Heart right ventricle (tissue), 16 donors: ENCODE data around the gene TMEM181. TPM values are rescaled to one million over a fixed set of nuclear protein-coding genes. Genes with fewer than 3 reads are reported as not detected.

Experiments used
- ATAC-seq, 8 donors: fragments of 200-7000 bp; cut with Tn5 transposase; one replicate each; pipeline ENCODE4 v1.9.1; 2020; ENCODE audit warnings: mild to moderate bottlenecking in 8 of 8, moderate library complexity in 8 of 8, moderate number of reproducible peaks in 1 of 8
- DNase-seq, 2 donors: peaks; one replicate each; pipeline ENCODE4 v3.0.0-alpha.2; 2020
- H3K27ac ChIP-seq, 10 donors: fragments of 200-600 bp; sonication (generic) in 2 of 10; one replicate each; pipeline versions ENCODE4 v1.5.0 to v1.8.0; 2020 to 2022; ENCODE audit warnings: mild to moderate bottlenecking in 3 of 10
- H3K27me3 ChIP-seq, 7 donors: fragments of 200-600 bp; one replicate each; pipeline ENCODE4 v1.8.0; 2021 to 2022; ENCODE audit warnings: mild to moderate bottlenecking in 2 of 7
- H3K36me3 ChIP-seq, 9 donors: fragments of 200-600 bp; sonication (generic) in 1 of 9; one replicate each; pipeline versions ENCODE4 v1.5.0 to v1.8.0; 2020 to 2022; ENCODE audit warnings: mild to moderate bottlenecking in 2 of 9
- H3K4me1 ChIP-seq, 9 donors: fragments of 200-600 bp; sonication (generic) in 1 of 9; one replicate each; pipeline versions ENCODE4 v1.5.0 to v1.8.0; 2020 to 2022; ENCODE audit warnings: mild to moderate bottlenecking in 4 of 9
- H3K4me3 ChIP-seq, 10 donors: fragments of 200-600 bp; sonication (generic) in 2 of 10; one replicate each; pipeline versions ENCODE4 v1.5.0 to v1.8.0; 2020 to 2022; ENCODE audit warnings: mild to moderate bottlenecking in 7 of 10, moderate library complexity in 2 of 10
- H3K9me3 ChIP-seq, 11 donors: fragments of 200-600 bp in 10 of 11; sonication (generic) in 2 of 11; one replicate each; pipeline versions ENCODE4 v1.5.0 to v1.8.0; 2013 to 2022; ENCODE audit warnings: mild to moderate bottlenecking in 2 of 11, control low read depth in 1 of 11, moderate library complexity in 1 of 11
- CTCF ChIP-seq, 9 donors: fragments of 200-600 bp; sonication (generic) in 2 of 9; IDR thresholded peaks; one replicate each; pipeline versions ENCODE4 v1.5.0 to v1.8.0; 2021 to 2022; ENCODE audit warnings: antibody characterized with exemption in 9 of 9, mild to moderate bottlenecking in 5 of 9, moderate library complexity in 1 of 9
- WGBS, 2 donors: extraction: QIAGEN DNeasy Blood & Tissue Kit; methylation state at CpG; one replicate each; pipeline ENCODE4 v1.1.7; 2013; ENCODE audit warnings: inconsistent platforms in 1 of 2; 5-methylcytosine and 5-hydroxymethylcytosine counted together
- intact Hi-C, 10 donors: fragments of 100-400 bp; cut with DNase I; formaldehyde crosslinking; loops; one replicate each; pipeline versions ENCODE4 v1.11.1 to v1.14.2; 2022
- long read RNA-seq, 3 donors: library from polyadenylated mRNA; unstranded; transcript quantifications; one replicate each; pipeline ENCODE4 v2.0.0, GENCODE V29; 2020 to 2021
- polyA plus RNA-seq, 2 donors: library from polyadenylated mRNA; stranded (reverse); fragments of 200-250 nt; gene quantifications; one replicate each; pipeline ENCODE4 v1.2.3, GENCODE V29; 2013
- total RNA-seq, 10 donors: library from RNA; stranded (reverse); fragmentation: NEBNext Ultra II Directional in 3 of 10; extraction: Animal tissue kit (Norgen Biotek cat#: 25700) in 3 of 10; gene quantifications; one replicate each; pipeline versions ENCODE4 v1.2.1 to v1.2.4, GENCODE V29; 2021 to 2023
- donor health status: Arrhythmogenic right ventricular cardiomyopathy.
- donor health status: ischemic (EF 13 %, LVEDD 7.1; RV severe dilation, severe dysfunction).
- donor health status: healthy with polysubstance abuse.
- donor health status: DM: no; HTN: yes; CAD: no.
- donor health status: DM: no; HTN: no; CAD: no.
- donor health status: ischemic (EF 25% LVEDD 6.9; RV normal size, moderate dysfunction).
- donor health status: ischemic (EF 25% LVEDD 5.7; RV mildly dilated, moderate dysfunction).
- donor health status: healthy.
- donor health status: DM: yes; HTN: yes; CAD: no.
- donor health status: Ischemic cardiomyopathy.
- donor health status: ischemic (EF 35%, LVEDD 5.7; RV mildly dilated, moderate dysfunction).
- donor health status: nonischemic (EF 11% LVEDD 7.7; RV severe dilation, severe dysfunction).
- donor health status: DM: yes; HTN: yes; CAD: no.
- donor health status: PGD.
- donor health status: ischemic (EF 29% LVEDD 5.4; RV normal size, mild dysfunction).
- donor health status: nonischemic (EF 23%, LVEDD 6.1; RV moderate dilation, normal function).

The TMEM181 gene
- total RNA-seq: 10 to 100 TPM in 4 of 10 donors, 1 to 10 TPM in 6; 7.3 to 13.4 (median 9.8) TPM
- polyA plus RNA-seq: 1 to 10 TPM; 5.9 to 8.9 TPM
- long read RNA-seq, donor 1, partial matches to known transcripts: 7 of 20 reads
- long read RNA-seq, donor 1, other reads (novel, unspliced or antisense): 13 of 20 reads
- long read RNA-seq, donor 2, full-length matches to known transcripts: 1 of 18 reads
- long read RNA-seq, donor 2, partial matches to known transcripts: 2 of 18 reads
- long read RNA-seq, donor 2, other reads (novel, unspliced or antisense): 15 of 18 reads
- long read RNA-seq, donor 3, full-length matches to known transcripts: 1 of 23 reads
- long read RNA-seq, donor 3, partial matches to known transcripts: 4 of 23 reads
- long read RNA-seq, donor 3, other reads (novel, unspliced or antisense): 18 of 23 reads

GRCh38 chr6:158559895-158560835, at the start of gene TMEM181:
TMEM181 (plus strand) TSS chr6:158560091; CDS start chr6:158560225, 134 bp downstream.
- Histone ChIP-seq H3K4me3 (peak within 1 kb of the TSS; percentile 68 to 100 (median 91)), H3K4me1 (peaks cover 9 to 51% (median 18%) of the 10 kb centered on the region in 9 donors), H3K36me3 (peaks cover 0 to 3% (median 0%) of the 10 kb centered on the region in 9 donors), H3K9me3 (no peaks in the 10 kb centered on the region), H3K27me3 (no peaks in the 10 kb centered on the region), H3K27ac (peak within 1 kb of the TSS; percentile 14 to 94 (median 90))
- TF ChIP-seq CTCF (IDR thresholded peaks at IDR 0.05): peak in 1 of 9 donors; percentile 14
- intact Hi-C loops: no loop called here
- ATAC-seq (peak; percentile 93 to 97 (median 94)), DNase-seq (peak; percentile 85 to 89)
- WGBS, 2 donors: 0 to 1% methylated on average over 102 to 120 of the region's 120 CpGs

GRCh38 chr6:158512809-158513208, 47.1 kb upstream of the TMEM181 start:
- peaks cover 0 to 9% (median 6%) of the 10 kb centered on the region in 9 donors for H3K4me1 ChIP-seq
- no peak for TF ChIP-seq CTCF (IDR thresholded peaks at IDR 0.05)
- intact Hi-C loops: loop anchor here in 3 of 10 donors (10.0 kb wide), 1 partner anchor 288 kb away; no protein-coding TSS in a partner anchor

GRCh38 chr6:158514176-158514575, 45.7 kb upstream of the TMEM181 start:
- ATAC-seq: no peak
- WGBS, 2 donors: 87 to 93% methylated on average over 4 of the region's 4 CpGs
- Histone ChIP-seq H3K27me3 (peaks cover 0 to 37% (median 27%) of the 10 kb centered on the region in 7 donors), H3K36me3 (peaks cover 0 to 9% (median 0%) of the 10 kb centered on the region in 9 donors), H3K4me1 (peaks cover 0 to 19% (median 13%) of the 10 kb centered on the region in 9 donors), H3K4me3 (no peak overlapping the region), H3K27ac (no peak overlapping the region), H3K9me3 (no peaks in the 10 kb centered on the region)
- TF ChIP-seq CTCF (IDR thresholded peaks at IDR 0.05): no peak
- no peak for DNase-seq
- intact Hi-C loops: loop anchor here in 3 of 10 donors (10.0 kb wide), 1 partner anchor 289 kb away; no protein-coding TSS in a partner anchor

More at GRCh38 chr6:158512809-158513208, 47.1 kb upstream of the TMEM181 start:
- no peak for ATAC-seq
- Histone ChIP-seq H3K27me3 (peaks cover 0 to 24% (median 17%) of the 10 kb centered on the region in 7 donors), H3K9me3 (no peaks in the 10 kb centered on the region), H3K4me3 (no peak overlapping the region), H3K36me3 (peaks cover 0 to 9% (median 0%) of the 10 kb centered on the region in 9 donors), H3K27ac (no peak overlapping the region)
- WGBS, 2 donors: 94 to 97% methylated on average over 4 of the region's 4 CpGs
- DNase-seq: no peak

GRCh38 chr6:158514991-158515390, 44.9 kb upstream of the TMEM181 start:
- 96% methylated on average over 8 of the region's 8 CpGs for WGBS, 2 donors
- DNase-seq (no peak), ATAC-seq (no peak)
- no peak overlapping the region for H3K27ac ChIP-seq
- H3K4me3 ChIP-seq: no peak overlapping the region
- H3K4me1 ChIP-seq: peaks cover 0 to 19% (median 13%) of the 10 kb centered on the region in 9 donors
- intact Hi-C loops: loop anchor here in 7 of 10 donors (5.0 to 10.0 kb wide), 2 partner anchors 290 to 293 kb away; no protein-coding TSS in a partner anchor
- no peak for TF ChIP-seq CTCF (IDR thresholded peaks at IDR 0.05)
- H3K27me3 ChIP-seq: peaks cover 0 to 45% (median 31%) of the 10 kb centered on the region in 7 donors
- no peaks in the 10 kb centered on the region for H3K9me3 ChIP-seq
- peaks cover 0 to 8% (median 0%) of the 10 kb centered on the region in 9 donors for H3K36me3 ChIP-seq
